Measurements from ENCODE around the gene UBE2H.
"Not testable (repeated sequence)": the region's sequence is repeated elsewhere in the genome, so short reads cannot be mapped to it uniquely, and the experiment has no call there.

Gene UBE2H

GRCh38 chr7:129840757-129841156 lies 112.0 kb downstream of the UBE2H start:
- no peak for TF ChIP-seq CTCF (IDR thresholded peaks at IDR 0.05; ENCODE audit: low read depth, low read length)
- peak; percentile 62 for DNase-seq (ENCODE audit: low read depth)
- no peak overlapping the region for H3K4me3 ChIP-seq (ENCODE audit: low read depth, low read length)

GRCh38 chr7:129836983-129837382 lies 115.8 kb downstream of the UBE2H start:
- no peak overlapping the region for H3K4me3 ChIP-seq (ENCODE audit: low read depth, low read length)
- no peak for DNase-seq (ENCODE audit: low read depth)
- no peak for TF ChIP-seq POLR2A (IDR thresholded peaks at IDR 0.05; ENCODE audit: extremely low read depth, insufficient read length)
- TF ChIP-seq, protein P1, sequence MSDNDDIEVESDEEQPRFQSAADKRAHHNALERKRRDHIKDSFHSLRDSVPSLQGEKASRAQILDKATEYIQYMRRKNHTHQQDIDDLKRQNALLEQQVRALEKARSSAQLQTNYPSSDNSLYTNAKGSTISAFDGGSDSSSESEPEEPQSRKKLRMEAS (IDR thresholded peaks at IDR 0.05; ENCODE audit: low read depth, low read length): no peak
- TF ChIP-seq MYC (IDR thresholded peaks at IDR 0.05; ENCODE audit: low read depth, low read length): no peak
- no peak for TF ChIP-seq CTCF (IDR thresholded peaks at IDR 0.05; ENCODE audit: low read depth, low read length)

DNA sequence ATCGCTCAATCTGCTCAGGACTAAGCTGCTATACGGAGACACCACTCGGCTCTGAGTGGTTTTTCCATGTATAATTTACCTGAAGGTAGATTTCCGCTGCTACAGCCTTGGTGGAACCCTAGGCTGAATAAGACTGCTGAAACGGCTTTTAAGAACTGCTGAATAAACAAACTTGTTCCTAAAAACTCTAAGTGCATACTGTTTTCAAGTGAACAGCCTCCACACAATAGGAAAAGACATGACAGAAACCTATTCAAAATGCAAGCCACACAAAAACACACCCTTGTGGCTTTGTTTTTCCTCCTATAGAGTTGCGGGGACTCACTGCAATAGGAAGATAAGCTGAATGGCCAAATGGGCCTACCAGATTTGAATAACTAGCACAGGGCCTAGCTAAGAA lies 117.2 kb downstream of the UBE2H start:
- no peak for DNase-seq (ENCODE audit: low read depth)
- TF ChIP-seq, protein P1 (IDR thresholded peaks at IDR 0.05; ENCODE audit: low read depth, low read length): no peak
- TF ChIP-seq CTCF (IDR thresholded peaks at IDR 0.05; ENCODE audit: low read depth, low read length) (no peak), MYC (IDR thresholded peaks at IDR 0.05; ENCODE audit: low read depth, low read length) (no peak), POLR2A (IDR thresholded peaks at IDR 0.05; ENCODE audit: extremely low read depth, insufficient read length) (no peak)
- H3K4me3 ChIP-seq (ENCODE audit: low read depth, low read length): no peak overlapping the region

DNA sequence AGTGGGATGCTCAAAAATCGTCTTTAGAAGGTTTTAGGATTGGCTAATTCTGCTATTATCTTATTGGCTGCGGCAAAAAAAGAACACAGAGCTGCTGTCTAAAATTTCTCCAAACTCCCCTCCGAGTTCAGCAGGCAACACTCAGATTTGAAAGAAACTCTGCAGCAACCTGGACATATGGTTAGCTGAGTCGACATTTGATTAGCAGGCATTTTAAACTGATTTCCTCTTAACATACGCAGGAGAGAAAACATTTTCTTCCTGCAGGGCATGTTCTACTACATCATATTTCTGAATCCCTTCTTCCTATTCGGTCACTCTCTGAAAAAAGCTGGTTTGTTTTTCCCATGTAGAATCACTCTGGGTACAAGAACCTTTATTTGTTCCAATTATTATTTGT lies 119.4 kb downstream of the UBE2H start:
- H3K4me3 ChIP-seq (ENCODE audit: low read depth, low read length); DNase-seq (ENCODE audit: low read depth): not testable (repeated sequence)

DNA sequence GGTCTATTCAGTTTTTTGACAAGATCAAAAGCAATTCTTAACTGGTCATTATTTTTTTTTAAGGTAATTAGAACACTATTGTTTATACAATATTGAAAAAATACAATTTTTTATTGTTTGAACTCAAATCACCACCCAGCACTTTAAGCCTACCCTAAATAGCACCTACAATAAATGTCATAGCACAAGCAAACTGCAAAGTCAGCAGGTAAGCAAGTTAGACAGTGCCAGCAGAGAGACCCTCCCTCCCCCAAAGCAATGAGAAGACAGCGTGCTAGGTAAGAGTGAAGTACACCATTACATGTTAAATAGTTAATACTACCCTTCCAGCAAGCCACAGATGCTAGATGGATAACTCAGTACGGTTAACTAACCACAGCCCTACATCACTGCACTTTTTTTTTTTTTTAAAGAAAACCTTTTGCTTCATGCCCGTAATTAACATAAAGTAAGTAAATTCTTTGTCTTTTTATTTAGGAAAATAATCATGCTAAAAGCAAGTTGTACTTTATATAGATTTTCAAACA lies 120.0 kb downstream of the UBE2H start:
- DNase-seq (ENCODE audit: low read depth): no peak
- TF ChIP-seq MYC (IDR thresholded peaks at IDR 0.05; ENCODE audit: low read depth, low read length) (no peak), CTCF (IDR thresholded peaks at IDR 0.05; ENCODE audit: low read depth, low read length) (no peak), POLR2A (IDR thresholded peaks at IDR 0.05; ENCODE audit: extremely low read depth, insufficient read length) (no peak)
- TF ChIP-seq, protein P1 (IDR thresholded peaks at IDR 0.05; ENCODE audit: low read depth, low read length): no peak
- H3K4me3 ChIP-seq (ENCODE audit: low read depth, low read length): no peak overlapping the region

DNA sequence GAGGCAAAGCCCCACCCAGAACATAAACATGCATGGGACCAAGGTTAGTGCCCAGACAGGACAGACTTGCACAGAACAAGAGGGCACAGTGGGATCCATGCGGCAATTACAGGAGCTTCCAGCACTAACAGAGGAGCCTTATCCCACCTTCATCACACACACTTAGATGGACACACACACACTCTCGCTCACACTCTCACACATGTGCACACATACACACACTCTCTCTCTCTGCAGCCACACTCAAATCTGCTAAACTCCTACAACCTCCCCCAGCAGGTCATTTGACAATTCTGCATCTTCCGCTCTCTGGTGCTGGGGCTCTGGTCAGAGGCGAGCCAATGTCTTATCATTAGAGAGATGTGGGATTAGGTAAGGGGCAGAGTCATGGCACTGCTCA lies 120.5 kb downstream of the UBE2H start:
- TF ChIP-seq CTCF (IDR thresholded peaks at IDR 0.05; ENCODE audit: low read depth, low read length): no peak
- TF ChIP-seq POLR2A (IDR thresholded peaks at IDR 0.05; ENCODE audit: extremely low read depth, insufficient read length): no peak
- TF ChIP-seq, protein P1 (IDR thresholded peaks at IDR 0.05; ENCODE audit: low read depth, low read length): no peak
- no peak for TF ChIP-seq MYC (IDR thresholded peaks at IDR 0.05; ENCODE audit: low read depth, low read length)
- no peak overlapping the region for H3K4me3 ChIP-seq (ENCODE audit: low read depth, low read length)
- DNase-seq (ENCODE audit: low read depth): no peak

Measured in NB4 (cell line).